Measurements from ENCODE around the gene ZBED6. TPM values are rescaled to one million over a fixed set of nuclear protein-coding genes. Genes with fewer than 3 reads are reported as not detected.

Gene ZBED6
- total RNA-seq, 4 donors from 2014 or later: 18.3 to 33.8 (median 20.2) TPM

DNA sequence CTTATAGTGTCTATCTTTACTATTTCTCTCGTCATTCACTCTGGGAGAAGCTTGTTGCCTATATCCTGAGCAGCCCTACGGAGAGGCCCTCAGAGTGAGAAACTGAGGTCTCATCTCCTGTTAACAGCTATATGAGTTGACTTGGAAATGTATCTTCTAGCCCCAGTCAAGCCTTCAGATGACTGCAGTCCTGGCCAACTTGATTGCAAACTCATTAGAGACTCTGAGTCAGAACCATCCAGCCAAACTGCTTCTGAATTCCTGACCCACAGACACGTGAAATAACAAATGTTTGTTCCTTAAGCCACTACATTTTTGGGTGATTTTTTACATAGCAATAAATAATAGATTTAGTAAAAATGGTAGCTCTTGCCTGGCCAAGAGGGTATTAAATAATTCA, 3.9 kb upstream of the ZBED6 start:
- TF ChIP-seq, protein P1, sequence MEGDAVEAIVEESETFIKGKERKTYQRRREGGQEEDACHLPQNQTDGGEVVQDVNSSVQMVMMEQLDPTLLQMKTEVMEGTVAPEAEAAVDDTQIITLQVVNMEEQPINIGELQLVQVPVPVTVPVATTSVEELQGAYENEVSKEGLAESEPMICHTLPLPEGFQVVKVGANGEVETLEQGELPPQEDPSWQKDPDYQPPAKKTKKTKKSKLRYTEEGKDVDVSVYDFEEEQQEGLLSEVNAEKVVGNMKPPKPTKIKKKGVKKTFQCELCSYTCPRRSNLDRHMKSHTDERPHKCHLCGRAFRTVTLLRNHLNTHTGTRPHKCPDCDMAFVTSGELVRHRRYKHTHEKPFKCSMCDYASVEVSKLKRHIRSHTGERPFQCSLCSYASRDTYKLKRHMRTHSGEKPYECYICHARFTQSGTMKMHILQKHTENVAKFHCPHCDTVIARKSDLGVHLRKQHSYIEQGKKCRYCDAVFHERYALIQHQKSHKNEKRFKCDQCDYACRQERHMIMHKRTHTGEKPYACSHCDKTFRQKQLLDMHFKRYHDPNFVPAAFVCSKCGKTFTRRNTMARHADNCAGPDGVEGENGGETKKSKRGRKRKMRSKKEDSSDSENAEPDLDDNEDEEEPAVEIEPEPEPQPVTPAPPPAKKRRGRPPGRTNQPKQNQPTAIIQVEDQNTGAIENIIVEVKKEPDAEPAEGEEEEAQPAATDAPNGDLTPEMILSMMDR (IDR thresholded peaks at IDR 0.05; ENCODE audit: low read depth): no peak

DNA sequence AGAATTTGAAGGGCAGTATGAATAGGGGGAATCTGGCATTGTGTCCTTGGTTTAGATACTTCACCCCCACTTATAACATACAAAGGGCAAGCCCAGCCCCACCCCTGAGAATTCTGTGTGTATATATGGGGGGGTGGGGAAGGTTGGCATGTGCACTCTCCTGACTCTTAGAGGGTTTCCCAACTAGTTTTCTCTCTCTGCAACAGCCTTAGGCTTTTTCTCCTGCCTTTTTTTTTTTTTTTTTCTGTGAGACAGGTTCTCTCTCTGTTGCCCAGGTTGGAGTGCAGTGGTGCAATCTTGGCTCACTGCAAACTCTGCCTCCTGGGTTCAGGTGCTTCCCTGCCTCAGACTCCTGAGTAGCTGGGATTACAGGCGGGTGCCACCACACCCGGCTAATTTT, 2.9 kb upstream of the ZBED6 start:
- TF ChIP-seq, protein P1 (IDR thresholded peaks at IDR 0.05; ENCODE audit: low read depth): no peak

DNA sequence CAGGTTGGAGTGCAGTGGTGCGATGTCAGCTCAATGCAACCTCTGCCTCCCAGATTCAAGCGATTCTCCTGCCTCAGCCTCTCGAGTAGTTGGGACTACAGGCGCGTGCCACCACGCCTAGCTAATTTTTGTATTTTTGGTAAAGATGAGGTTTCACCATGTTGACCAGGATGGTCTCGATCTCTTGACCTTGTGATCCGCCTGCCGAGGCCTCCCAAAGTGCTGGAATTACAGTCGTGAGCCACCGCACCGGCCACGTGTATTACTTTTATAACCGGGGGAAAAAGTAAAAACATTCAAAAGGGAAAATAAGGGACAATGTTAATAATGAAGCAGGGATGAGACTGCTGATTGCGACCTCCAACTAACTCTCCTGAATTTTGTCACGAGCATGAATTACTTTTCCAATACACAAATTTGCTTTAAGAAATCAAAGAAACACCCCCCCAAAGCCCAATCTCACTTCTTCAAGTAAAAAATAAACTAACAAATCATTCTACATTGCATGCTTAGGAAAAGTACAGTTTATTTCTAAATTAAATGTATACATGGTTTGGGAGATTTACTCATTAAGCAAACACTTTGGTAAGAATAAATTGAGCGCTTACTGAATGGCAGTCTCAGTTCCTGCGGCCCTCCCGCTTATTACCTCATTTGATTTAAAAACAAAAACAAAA, 521 bp upstream of the ZBED6 start:
- TF ChIP-seq, protein P1 (IDR thresholded peaks at IDR 0.05; ENCODE audit: low read depth): no peak

DNA sequence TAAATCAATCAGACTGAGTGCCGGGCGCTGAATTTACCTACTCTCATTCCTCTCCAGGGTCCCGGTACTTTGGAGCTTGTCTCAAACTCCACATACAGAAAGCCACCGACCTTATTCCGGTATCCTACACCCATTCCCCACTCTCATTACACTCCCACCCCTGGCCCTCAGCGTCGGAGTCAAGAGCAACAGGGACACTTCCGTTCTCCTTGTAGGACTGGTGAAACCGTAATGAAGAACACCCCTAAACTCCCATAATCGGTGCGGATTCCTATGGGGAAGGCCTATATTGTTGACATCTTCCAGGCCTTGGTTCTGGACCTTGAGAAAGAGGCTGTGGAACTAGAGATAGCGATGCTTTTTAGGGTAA, 798 bp downstream of the ZBED6 start:
- TF ChIP-seq, protein P1 (IDR thresholded peaks at IDR 0.05; ENCODE audit: low read depth): no peak

DNA sequence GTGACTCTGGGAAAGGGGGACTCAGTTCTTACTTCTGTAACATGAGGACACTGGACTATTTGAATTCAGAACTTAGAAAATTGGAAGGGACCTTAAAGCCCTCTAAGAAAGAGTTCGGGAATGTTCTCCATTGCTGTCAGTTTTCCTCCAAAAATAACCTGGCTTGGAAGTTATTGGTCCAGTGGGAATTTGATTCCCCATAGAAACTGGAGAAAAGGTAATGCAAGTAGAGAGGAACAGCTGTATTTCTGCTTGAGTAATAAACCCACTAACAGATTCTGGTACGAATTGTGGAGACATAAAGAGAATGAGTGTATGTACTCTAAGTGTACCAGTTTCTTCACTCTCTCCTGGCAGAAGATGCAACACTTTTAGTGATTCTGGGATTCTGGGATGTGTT, 1.8 kb downstream of the ZBED6 start:
- TF ChIP-seq, protein P1 (IDR thresholded peaks at IDR 0.05; ENCODE audit: low read depth): no peak

DNA sequence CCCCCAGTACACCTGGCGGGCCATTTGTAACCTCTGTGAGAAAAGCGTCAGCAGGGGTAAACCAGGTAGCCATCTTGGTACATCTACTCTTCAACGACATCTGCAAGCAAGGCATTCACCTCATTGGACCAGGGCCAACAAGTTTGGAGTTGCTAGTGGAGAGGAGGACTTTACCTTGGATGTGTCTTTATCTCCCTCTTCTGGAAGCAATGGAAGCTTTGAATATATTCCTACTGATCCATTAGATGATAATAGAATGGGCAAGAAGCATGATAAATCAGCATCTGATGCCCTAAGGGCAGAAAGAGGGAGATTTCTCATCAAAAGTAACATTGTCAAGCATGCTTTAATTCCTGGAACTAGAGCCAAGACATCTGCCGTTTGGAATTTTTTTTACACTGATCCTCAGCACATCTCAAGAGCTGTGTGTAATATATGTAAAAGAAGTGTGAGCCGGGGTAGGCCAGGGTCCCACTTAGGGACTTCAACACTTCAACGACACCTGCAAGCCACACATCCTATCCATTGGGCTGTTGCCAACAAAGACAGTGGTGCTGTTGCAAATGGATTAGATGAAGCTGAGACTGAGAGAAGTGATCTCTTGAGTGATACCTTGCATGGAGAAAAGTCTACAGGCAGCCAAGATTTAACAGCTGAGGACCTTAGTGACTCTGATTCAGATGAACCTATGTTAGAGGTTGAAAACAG, 2.7 kb downstream of the ZBED6 start:
- TF ChIP-seq, protein P1 (IDR thresholded peaks at IDR 0.05; ENCODE audit: low read depth): no peak

DNA sequence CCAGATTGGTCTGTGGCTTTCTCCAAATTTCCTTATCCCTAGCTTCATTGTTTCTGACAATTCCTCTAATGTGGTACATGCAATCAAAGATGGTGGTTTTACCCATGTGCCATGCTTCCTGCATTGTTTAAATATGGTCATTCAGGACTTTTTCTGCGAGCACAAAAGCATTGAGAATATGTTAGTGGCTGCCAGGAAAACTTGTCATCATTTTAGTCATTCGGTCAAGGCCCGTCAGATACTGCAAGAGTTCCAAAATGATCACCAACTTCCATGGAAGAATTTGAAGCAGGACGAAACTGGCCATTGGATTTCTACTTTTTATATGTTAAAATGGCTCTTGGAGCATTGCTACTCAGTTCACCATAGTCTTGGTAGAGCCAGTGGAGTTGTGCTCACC, 3.7 kb downstream of the ZBED6 start:
- TF ChIP-seq, protein P1 (IDR thresholded peaks at IDR 0.05; ENCODE audit: low read depth): no peak

All from subcutaneous adipose tissue (tissue), 4 donors.